HCT116 (cell line): Measurements from ENCODE around the gene NDUFB2. TPM values are rescaled to one million over a fixed set of nuclear protein-coding genes. Genes with fewer than 3 reads are reported as not detected.

Source experiments
- ATAC-seq: fragments of 200-7000 bp; cut with Tn5 transposase; 2 replicates; pipeline ENCODE4 v1.9.1; 2020; ENCODE audit warnings: mild to moderate bottlenecking, moderate library complexity
- BruUV-seq: library from RNA; stranded (reverse); fragments of 400-500 nt; replicated peaks from 2 replicates; lab custom pipeline; 2021; lab: Mats Ljungman, UMichigan
- CTCF ChIA-PET: fragments of 300-600 bp; sonication (Branson Sonifier 250); formaldehyde crosslinking; loops from one replicate; lab custom pipeline; 2021; ENCODE audit warnings: antibody characterized with exemption; lab: Charles Lee
- POLR2A ChIA-PET: fragments of 300-600, 350-600 bp; sonication (Branson Sonifier 250); formaldehyde crosslinking; loops from one replicate; lab custom pipeline; 2021; ENCODE audit warnings: antibody characterized with exemption; lab: Charles Lee
- RAD21 ChIA-PET, 2 experiments: fragments of 300-600 bp; sonication (Branson Sonifier 250); formaldehyde crosslinking; loops; one replicate each; lab custom pipeline; 2023; ENCODE audit warnings: low total read pairs in 2 of 2; ENCODE audit not compliant: uncharacterized antibody in 2 of 2, unreplicated experiment in 2 of 2, low non-redundant PET in 1 of 2; lab: Charles Lee
- DNase-seq: peaks from one replicate; pipeline ENCODE4 v3.0.0-alpha.2; 2010; ENCODE audit warnings: low read depth, low spot score
- H2AFZ ChIP-seq: fragments of 200-600 bp; shearing (Covaris generic), sonication (generic); 2 replicates; pipeline ENCODE4 v1.6.1; 2017; ENCODE audit warnings: low read depth, mixed run types, mixed read lengths, antibody characterized with exemption, low read length; ENCODE audit not compliant: poor library complexity, severe bottlenecking
- H3K27ac ChIP-seq: 2 replicates; pipeline ENCODE4 v1.5.1; 2012; ENCODE audit warnings: low read depth, low read length
- H3K27me3 ChIP-seq: fragments of 200-600 bp; sonication (generic); 2 replicates; pipeline ENCODE4 v1.6.1; 2016; ENCODE audit warnings: mixed run types, low read length, mixed read lengths; ENCODE audit not compliant: insufficient read depth
- H3K36me3 ChIP-seq, 2 experiments: fragments of 200-500 bp in 1 of 2; fragments of 200-600 bp in 1 of 2; sonication (Bioruptor generic) in 1 of 2; sonication (generic) in 1 of 2; 2 replicates each; pipeline versions ENCODE4 v1.5.1 to v1.6.1; 2014 to 2016; ENCODE audit warnings: low read length in 2 of 2, inconsistent platforms in 1 of 2, mixed read lengths in 1 of 2, mixed run types in 1 of 2; ENCODE audit not compliant: insufficient read depth in 2 of 2, control insufficient read depth in 1 of 2
- H3K4me1 ChIP-seq, 2 experiments: fragments of 200-600 bp in 1 of 2; sonication (generic) in 1 of 2; 2 replicates each; pipeline versions ENCODE4 v1.5.1 to v1.6.1; 2012 to 2017; ENCODE audit warnings: low read length in 2 of 2, inconsistent platforms in 1 of 2, mild to moderate bottlenecking in 1 of 2, mixed read lengths in 1 of 2, mixed run types in 1 of 2, moderate library complexity in 1 of 2; ENCODE audit not compliant: insufficient read depth in 2 of 2, control insufficient read depth in 1 of 2
- H3K4me2 ChIP-seq: fragments of 200-600 bp; sonication (generic); 2 replicates; pipeline ENCODE4 v1.6.1; 2017; ENCODE audit warnings: mixed run types, low read length, mixed read lengths
- H3K4me3 ChIP-seq, 2 experiments: fragments of 200-600 bp in 1 of 2; sonication (generic) in 1 of 2; replicated peaks in 1 of 2; 2 replicates each; pipeline ENCODE4 v1.5.1; 2011 to 2016; ENCODE audit warnings: low read length in 2 of 2, control low read depth in 1 of 2, low read depth in 1 of 2, mild to moderate bottlenecking in 1 of 2, mixed read lengths in 1 of 2, mixed run types in 1 of 2
- H3K79me2 ChIP-seq: fragments of 200-600 bp; sonication (generic); 2 replicates; pipeline ENCODE4 v1.6.1; 2017; ENCODE audit warnings: mild to moderate bottlenecking, mixed run types, low read length, moderate library complexity, mixed read lengths; ENCODE audit not compliant: insufficient read depth
- H3K9ac ChIP-seq: fragments of 200-600 bp; sonication (generic); 2 replicates; pipeline ENCODE4 v1.6.1; 2016; ENCODE audit warnings: low read length, mixed read lengths
- H3K9me2 ChIP-seq: fragments of 200-600 bp; sonication (generic), shearing (Covaris generic); 2 replicates; pipeline ENCODE4 v1.6.1; 2017; ENCODE audit warnings: mixed run types, mild to moderate bottlenecking, moderate library complexity; ENCODE audit not compliant: insufficient read depth
- H3K9me3 ChIP-seq, 2 experiments: fragments of 200-500 bp in 1 of 2; fragments of 200-600 bp in 1 of 2; sonication (Bioruptor generic) in 1 of 2; sonication (generic) in 1 of 2; 2 replicates each; pipeline ENCODE4 v1.6.1; 2014 to 2017; ENCODE audit warnings: low read length in 2 of 2, mixed read lengths in 2 of 2, inconsistent platforms in 1 of 2, low read depth in 1 of 2, mild to moderate bottlenecking in 1 of 2, mixed run types in 1 of 2, moderate library complexity in 1 of 2; ENCODE audit not compliant: control insufficient read depth in 1 of 2, insufficient read depth in 1 of 2
- H4K20me1 ChIP-seq: fragments of 200-600 bp; sonication (generic), shearing (Covaris generic); 2 replicates; pipeline ENCODE4 v1.6.1; 2017; ENCODE audit warnings: mixed run types, mild to moderate bottlenecking, moderate library complexity; ENCODE audit not compliant: insufficient read depth
- ATF3 ChIP-seq: IDR thresholded peaks from 2 replicates; pipeline ENCODE4 v1.6.1; 2012
- CTCF ChIP-seq, 3 experiments: fragments of 200-600 bp in 1 of 3; sonication (generic) in 1 of 3; IDR thresholded peaks in 2 of 3; conservative IDR thresholded peaks in 1 of 3; 2 replicates each; pipeline ENCODE4 v1.5.1; 2012 to 2017; ENCODE audit warnings: low read depth in 2 of 3, low read length in 2 of 3, antibody characterized with exemption in 1 of 3, borderline replicate concordance in 1 of 3, control low read depth in 1 of 3, mild to moderate bottlenecking in 1 of 3, mixed read lengths in 1 of 3, mixed run types in 1 of 3, moderate library complexity in 1 of 3; ENCODE audit not compliant: insufficient read depth in 1 of 3
- EGR1 ChIP-seq: IDR thresholded peaks from 2 replicates; pipeline ENCODE4 v1.6.1; 2012; ENCODE audit warnings: low read depth
- EZH2phosphoT487 ChIP-seq: fragments of 200-600 bp; IDR thresholded peaks from 2 replicates; pipeline ENCODE4 v1.6.1; 2018; ENCODE audit warnings: antibody characterized with exemption, borderline replicate concordance
- TCF7L2 ChIP-seq: IDR thresholded peaks from 2 replicates; pipeline ENCODE4 v1.7.0; 2011; ENCODE audit warnings: borderline replicate concordance, inconsistent platforms; ENCODE audit not compliant: insufficient read depth, insufficient read length; ENCODE audit errors: extremely low read depth
- ZNF274 ChIP-seq: fragments of 200-500 bp; sonication (Bioruptor generic); IDR thresholded peaks from 2 replicates; pipeline ENCODE4 v1.6.1; 2014; ENCODE audit warnings: mild to moderate bottlenecking, low read depth, low read length, inconsistent platforms
- intact Hi-C: fragments of 100-400 bp; cut with micrococcal nuclease; formaldehyde crosslinking; loops from 2 replicates; pipeline ENCODE4 v1.10.0; 2022
- total RNA-seq: library from RNA; stranded (reverse); gene quantifications from one replicate; pipeline ENCODE4 v1.2.1, GENCODE V29; 2021; ENCODE audit not compliant: unreplicated experiment

Gene NDUFB2
- total RNA-seq, 1 experiment from 2014 or later: 143 TPM

- DNase-seq: no peak
- ChIA-PET CTCF (interaction anchor here (1.0 kb wide), 1 partner anchor 156 kb away, joined by 3 read pairs; no protein-coding TSS in a partner anchor), POLR2A (interaction anchor here (1.2 kb wide), 1 partner anchor 18 kb away, joined by 3 read pairs; no protein-coding TSS in a partner anchor)
These were observed 22.7 kb upstream of the NDUFB2 start for GRCh38 chr7:140673774-140674155.

More at GRCh38 chr7:140673774-140674155, 22.7 kb upstream of the NDUFB2 start:
- intact Hi-C loops: loop anchor here (5.0 kb wide), 1 partner anchor 859 kb away; no protein-coding TSS in a partner anchor
- H3K27me3 ChIP-seq: no peaks in the 10 kb centered on the region
- no peak for ATAC-seq
- H2AFZ ChIP-seq: no peak overlapping the region
- RAD21 ChIA-PET: interaction anchor here in 1 of 2 experiments (0.6 kb wide), 1 partner anchor 74 kb away, joined by 4 read pairs; no protein-coding TSS in a partner anchor
- H3K27ac ChIP-seq: peak overlapping the region; percentile 87
- H3K4me3 ChIP-seq: peak overlapping the region; percentile 52 to 66
- H3K36me3 ChIP-seq: no peaks in the 10 kb centered on the region
- no peak for TF ChIP-seq EZH2phosphoT487
- no peak for TF ChIP-seq EGR1
- no peak for TF ChIP-seq CTCF (IDR thresholded peaks at IDR 0.05 in 2 of 3, conservative IDR thresholded peaks at IDR 0.05 in 1 of 3; ENCODE audit: borderline replicate concordance in 1 of 3, insufficient read depth in 1 of 3, low read depth in 2 of 3, low read length in 2 of 3)
- TF ChIP-seq ATF3: no peak
- TF ChIP-seq ZNF274: no peak
- no peak for TF ChIP-seq TCF7L2
- TSS peak; percentile 55 for BruUV-seq
- peak overlapping the region; percentile 59 for H3K9ac ChIP-seq
- H3K4me2 ChIP-seq: peak overlapping the region; percentile 97
- no peaks in the 10 kb centered on the region for H3K79me2 ChIP-seq
- no peaks in the 10 kb centered on the region for H3K9me2 ChIP-seq
- H3K4me1 ChIP-seq: peaks cover 9 to 27% of the 10 kb centered on the region in 2 experiments
- no peaks in the 10 kb centered on the region for H3K9me3 ChIP-seq
- H4K20me1 ChIP-seq: no peaks in the 10 kb centered on the region
